COLO668 (cell line): ENCODE results near the gene PIP5K1C.
"Not testable (repeated sequence)": the region's sequence is repeated elsewhere in the genome, so short reads cannot be mapped to it uniquely, and the experiment has no call there.

ENCODE experiments used
- DNase-seq: peaks from one replicate; lab custom pipeline; 2025; ENCODE audit not compliant: unreplicated experiment; lab: John Stamatoyannopoulos, UW

PIP5K1C gene

DNA sequence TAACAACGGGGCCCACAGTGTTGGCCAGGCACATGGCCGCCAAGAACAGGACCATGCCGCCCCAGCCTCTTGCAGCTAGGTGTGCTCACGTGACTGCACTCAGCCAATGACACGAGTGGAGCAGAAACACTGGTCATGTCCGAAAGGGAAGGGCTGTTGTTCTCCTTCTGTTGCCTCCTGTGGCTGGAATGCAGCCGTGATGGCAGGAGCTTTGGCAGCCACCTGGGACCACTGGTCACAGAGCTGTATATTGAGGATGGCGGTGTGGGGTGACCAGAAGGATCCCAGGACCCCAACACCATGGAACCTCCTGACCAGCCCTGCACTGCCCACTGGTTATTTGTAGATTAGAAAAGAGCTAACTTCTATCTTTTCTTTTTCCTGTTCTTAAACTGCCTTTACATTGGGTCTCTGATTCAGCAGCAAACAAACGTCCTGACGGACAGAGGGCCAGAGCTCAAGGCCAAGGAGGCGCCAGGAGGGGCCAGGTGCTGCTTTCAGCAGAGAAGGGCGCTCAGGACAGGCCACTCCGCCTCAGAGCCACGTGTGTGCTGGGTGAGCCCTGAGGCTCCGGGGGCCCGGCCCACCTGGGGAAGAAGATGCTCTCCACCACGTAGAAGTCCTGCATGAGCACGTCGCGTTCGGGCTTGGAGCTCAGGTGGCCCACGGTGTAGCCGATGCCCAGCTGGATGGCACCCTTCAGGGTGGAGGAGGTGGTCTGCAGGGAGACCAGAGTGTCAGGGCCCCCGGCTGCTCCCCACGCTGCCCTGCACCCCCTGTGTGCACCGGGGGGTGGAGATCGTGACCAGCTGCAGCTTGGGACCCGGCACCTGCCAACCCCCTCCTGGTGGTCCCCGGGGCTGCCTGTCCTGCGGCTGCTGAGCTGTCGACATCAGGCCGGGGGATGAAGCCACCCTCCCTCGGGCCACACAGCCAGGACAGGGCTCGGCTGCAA is 38.7 kb downstream of the PIP5K1C start:
- no peak for DNase-seq

DNA sequence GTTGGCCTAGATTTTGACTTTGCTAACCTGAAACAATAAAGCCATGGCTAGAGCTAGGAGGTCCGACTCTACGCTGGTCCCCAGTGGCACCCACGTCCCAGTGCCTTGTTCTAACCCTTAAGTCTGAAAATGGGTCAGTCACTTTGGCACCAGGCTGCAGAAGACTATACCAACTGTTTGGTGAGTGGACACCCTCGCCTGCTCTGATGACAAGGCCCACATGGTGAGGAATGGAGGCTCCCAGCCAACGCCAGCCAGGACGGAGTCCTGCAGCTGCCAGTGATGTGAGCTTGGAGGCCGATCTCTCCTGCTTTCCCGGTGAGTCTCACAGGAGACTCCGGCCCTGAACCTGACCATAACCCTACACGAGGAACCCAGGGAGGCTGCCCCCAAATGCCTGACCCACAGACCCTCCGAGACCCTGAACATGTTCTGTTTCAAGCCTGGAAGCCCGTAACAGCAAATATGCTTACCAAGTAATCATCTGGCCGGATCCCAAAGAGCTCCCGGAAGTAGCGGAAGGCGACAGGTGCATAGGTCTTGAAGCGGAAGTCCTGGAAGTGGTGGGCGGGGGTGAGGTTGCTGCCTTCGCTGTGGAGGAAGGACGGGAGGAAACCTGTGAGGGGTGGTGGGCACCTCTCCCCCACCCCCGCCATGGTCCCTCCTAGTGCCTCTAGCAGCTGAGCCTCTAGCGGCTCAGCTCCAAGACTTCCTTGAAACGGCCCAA is 39.6 kb downstream of the PIP5K1C start:
- DNase-seq = peak; percentile 5

DNA sequence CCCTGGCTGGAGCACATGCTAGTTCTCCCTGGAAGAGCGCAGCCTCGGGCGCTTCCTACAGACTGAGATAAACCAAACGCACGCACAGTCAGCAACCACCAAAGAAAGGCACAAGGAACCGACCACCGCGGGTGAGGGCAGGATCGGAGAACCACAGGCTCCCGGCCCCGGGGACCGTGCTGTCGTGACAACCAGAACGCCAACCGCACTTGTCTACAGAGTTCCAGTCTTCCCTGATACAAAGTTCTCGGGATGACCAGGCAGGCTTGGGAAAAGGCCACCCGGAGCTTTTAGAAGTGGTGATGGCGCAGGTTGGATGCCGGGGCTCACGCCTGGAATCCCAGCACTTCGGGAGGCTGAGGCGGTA is 40.5 kb downstream of the PIP5K1C start:
- no peak for DNase-seq

DNA sequence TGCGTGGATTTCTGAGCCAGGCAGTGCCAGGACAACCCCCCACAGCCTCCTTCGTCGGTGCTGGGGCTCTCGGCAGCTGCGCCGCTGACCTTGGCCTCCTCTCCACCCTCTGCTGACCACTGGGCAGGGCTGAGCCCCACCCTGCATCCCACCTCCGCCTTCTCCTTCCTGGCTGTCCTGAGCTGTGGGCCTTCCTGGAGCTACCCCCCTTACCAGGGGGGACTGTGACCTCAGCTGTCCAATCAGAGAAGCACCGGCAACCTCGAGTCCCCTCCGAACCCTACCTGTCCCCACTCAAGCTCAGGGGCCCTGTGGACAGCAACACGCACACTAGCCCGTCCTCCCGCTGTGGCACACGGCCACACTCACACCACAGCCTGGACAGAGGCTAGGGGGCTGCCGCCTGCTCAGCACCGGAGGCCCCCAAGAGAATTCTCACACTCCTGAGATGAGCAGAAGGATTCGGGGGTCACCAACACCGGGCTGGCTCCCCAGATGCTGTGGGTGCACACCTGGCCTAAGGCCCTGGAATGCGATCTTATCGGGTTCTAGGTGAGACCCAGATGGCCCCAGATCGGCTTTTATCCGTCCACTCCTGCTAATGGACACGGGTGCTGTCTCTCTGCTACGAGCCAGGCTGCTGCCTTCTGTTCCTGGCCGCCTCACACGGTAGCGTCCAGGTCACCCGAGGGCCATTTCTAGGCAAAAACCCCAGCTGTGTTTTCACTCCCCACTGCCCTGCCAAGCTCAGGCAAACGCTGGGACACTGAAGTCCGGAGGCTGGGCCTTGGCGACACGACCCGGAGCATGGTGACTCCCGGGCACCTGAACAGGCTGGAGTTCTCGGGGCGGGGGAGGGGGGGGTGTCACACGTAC is 41.2 kb downstream of the PIP5K1C start:
- no peak for DNase-seq

DNA sequence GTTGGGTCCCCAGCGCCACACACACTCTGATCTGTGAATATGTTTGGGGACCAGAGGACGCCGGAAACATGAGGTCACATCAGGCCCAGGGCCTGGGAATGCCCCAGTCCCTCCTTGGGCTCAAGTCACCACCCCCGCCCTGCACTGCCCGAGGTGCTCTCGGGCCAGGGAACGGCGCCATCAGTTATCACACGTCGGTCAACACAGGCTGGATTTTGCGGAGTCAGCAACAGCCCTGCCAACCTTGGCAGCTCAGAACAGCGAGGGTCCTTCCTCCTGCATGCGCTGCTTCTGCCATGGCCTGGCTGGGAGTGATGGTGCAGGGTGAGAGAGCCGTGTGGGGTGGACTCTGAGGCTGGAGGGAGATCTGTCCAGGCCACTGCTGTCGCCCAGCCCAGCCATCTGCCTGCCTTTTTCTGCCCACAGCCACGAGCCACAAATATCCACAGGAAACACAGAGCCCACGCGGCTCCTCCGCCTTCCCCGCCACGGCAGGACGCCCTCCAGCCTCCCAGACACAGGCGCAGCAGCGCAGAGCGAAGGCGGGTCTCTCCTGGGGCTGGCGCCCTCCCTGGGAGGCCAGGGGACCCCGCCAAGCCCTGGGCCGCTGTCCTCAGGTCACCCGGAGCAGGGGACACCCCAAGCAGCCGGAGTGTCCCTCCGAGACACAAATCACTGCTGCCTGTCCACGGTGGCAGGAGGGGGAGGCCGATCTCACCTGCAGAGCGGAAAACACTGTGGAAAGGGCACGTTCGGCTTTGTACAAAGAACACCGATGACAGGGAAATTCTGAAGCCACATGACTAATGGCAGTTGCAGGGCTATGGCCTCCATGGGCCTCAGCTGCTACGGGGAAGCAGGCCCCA is 42.0 kb downstream of the PIP5K1C start:
- no peak for DNase-seq

DNA sequence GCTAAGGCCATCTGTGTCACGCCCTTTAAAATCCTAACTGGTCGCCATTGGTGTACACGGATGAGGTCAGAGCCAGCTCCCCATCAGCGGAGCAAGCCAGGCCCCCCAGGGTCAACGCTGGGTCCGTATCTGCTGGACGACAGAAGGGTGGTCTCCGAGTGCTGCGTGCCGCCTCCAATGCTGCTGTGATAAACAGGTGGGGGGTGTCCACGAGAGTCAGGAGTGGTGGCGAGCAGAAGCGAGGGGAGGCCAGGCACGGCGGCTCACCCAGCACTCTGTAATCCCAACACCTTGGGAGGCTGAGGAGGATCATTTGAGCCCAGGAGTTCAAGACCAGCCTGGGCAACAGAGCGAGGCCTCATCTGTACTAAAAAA is 42.9 kb downstream of the PIP5K1C start:
- DNase-seq = no peak

DNA sequence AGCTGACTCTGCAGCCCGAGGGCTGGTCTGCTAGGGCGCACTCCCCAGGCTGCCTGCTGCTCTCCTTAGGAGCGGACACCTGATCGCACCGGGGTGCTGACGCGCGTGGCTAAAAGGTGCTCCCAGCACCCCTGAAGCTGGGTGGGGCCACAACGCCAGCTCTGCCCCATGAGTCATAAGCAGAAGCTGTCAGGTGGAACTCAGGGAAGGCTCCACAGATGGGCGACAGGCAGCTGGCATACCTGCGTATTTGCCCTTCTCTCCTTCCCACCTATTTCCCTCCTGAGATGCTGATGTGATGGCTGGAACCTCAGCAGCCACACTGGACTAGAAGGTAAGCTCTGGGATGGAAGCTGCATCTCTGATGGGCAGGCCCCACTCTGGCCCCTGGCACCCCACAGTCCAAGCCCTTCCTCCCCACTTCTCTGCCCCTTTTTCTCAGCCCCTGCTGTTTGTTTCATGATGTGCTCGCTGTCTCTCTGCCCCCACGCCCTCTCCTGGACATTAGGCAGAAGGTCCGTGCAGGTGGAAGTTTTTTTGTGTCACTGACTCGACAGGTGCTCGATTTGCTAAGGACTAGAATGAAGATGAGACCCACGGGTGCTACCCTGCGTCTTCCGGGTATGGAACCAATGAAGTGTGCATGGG is 43.4 kb downstream of the PIP5K1C start:
- DNase-seq = peak; percentile 88

DNA sequence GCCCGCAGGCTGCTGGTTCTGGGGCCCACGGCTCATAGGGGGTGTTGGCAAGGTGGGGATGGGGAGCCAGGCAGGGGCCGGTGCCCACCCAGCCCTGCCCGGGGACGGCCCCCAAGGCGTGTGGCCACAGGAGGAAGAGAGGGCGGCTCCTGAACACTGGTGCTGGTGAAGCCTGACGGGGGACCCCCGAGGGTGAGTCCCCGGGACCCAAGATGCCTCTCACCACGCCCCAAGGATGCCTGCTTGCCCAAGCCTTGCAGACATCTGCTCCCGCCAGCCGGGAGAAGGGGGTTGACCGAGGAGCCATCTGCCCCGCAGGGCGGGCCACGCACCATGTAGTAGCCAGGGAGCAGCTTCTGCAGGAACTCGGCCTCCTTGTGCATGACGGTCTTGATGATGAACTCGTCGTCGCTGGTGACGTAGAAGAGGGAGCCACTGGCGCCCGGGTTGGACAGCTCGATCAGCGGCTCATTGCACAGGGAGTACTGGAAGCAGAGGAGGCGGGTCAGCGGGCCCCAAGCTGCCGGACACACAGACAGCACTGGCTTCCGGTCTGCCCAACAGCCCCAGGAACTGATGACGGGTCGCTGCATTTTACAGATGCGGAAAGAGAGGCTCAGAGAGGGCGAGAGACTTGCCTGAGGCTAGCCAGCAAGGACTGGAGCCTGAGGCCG is 44.1 kb downstream of the PIP5K1C start:
- DNase-seq = peak; percentile 87

DNA sequence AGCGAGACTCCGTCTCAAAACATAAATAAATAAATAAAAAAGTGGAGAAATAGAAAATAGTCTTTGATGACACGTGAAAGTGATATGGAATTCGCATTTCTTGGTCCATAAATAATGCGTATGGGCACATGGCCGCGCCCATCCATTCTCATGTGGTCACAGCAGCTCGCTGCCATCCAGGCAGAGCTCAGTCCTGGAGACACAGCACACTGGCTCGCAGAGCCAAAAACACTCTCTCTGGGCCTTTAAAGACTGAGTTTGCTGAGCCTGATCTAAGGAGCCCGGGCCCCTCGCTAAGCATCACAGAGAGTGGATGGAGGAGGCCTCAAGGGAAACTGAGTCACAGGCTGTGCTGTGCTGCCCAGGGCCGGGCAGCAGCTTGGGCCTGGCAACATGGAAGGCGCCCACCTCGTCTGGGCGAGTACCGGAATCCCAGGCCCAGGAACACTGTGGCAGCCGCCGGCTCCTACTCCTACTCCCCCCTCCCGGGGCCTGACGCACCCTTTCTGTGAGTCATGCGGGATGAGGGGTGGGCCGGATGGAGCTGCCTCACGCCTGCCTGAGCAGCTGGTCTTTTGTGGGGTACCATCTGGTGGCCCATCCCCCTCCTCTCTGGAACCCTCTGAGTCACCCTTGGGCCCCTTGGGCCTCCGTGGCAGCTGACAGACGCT is 44.7 kb downstream of the PIP5K1C start:
- peak; percentile 93 for DNase-seq

DNA sequence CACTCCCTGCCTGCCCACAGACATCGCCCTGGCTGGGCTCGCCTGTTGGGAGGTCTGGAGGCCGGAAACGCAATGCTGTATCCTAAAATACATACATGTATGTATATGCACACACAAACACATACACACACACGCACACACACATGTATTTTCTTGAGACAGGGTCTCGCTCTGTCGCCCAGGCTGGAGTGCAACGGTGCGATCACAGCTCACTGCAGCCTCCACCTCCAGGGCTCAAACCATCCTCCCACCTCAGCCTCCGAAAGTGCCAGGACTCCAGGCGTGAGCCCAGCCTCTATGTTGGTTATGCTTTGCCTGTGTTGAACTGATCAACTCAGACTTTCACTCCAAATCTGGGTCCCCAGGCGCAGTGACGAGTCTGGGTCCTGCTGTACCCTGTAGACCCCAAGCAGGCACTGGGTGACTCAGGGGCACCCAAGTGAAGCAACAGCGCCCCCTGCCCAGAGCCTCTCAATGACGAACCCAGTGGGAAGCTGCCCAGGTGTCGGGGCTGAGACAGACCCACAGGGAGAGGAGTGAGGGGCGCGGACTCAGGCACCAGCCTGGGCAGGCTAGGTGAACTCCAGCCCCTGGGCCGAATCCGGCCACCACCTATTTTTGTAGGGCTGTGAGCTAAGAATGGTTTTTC is 46.3 kb downstream of the PIP5K1C start:
- DNase-seq = peak; percentile 15

DNA sequence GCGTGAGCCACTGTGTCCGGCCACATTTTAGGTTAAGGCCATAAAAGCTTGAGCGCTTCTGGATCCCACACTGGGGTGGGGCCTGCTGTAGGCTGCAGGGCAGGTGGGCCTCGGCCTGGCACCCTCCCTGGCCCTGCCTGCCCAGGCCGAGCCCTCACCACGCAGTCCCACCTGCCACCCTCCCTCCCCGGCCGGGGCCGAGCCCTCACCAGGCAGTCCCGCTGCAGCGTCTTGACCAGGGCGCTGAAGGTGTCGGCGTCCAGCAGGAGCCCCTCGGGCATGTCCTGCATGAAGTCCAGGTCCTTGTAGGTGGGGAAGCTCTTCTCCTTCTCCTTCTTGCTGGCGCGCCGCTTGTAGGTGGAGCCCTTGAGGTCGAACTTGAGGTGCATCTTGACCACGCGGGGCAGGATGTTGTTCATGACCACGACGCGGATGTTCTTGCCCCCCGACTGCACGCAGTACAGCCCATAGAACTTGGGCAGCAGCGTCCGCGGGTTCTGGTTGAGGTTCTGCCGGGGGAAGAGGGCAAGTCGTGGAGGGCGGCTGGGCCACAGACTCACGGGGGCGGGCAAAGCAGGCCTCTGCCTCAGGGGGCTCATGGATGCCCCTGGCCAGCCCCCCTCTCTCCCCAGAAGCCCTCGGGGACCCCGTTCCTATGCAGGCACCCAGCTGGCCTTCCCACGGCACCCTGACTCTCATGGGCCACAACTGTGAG is 47.0 kb downstream of the PIP5K1C start:
- no peak for DNase-seq

DNA sequence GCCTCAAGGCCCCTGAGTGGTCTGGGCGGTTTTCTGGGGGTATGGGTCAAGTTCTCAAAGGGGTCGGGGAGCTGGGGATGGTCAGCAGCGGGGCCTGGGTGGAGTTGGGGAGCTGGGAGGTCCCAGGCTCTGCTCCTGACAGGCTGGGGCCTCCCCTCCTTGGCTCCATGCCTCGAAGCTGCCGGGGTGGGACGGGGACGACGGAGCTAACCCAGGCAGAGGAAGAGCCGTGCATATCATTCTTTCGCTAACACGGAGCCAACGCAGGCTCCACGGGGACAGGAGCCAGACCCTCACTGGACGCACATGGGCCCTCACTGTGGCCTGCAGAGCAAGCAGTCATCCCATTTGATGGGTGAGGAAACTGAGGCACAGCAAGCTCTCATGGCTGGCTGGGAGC is 47.8 kb downstream of the PIP5K1C start:
- DNase-seq = no peak

DNA sequence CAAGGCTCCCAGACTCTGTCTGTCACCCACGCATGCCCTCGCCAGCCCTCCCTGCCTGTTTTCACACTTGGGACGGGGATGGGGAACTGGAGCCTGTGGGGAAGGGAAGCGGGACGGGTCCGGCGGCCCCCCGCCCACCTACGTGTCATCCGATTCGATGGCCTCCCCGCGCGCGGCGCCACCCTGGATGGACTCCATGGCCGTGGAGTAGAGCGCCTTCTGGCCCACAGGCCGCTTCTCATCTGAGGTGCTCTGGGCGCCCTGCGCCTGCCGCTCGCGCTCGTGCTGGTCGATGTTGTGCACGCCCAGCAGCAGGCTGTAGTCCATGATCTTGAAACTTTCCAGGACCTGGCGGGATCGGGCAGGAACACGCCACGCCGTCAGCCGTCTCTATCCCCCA is 48.6 kb downstream of the PIP5K1C start:
- DNase-seq = no peak

DNA sequence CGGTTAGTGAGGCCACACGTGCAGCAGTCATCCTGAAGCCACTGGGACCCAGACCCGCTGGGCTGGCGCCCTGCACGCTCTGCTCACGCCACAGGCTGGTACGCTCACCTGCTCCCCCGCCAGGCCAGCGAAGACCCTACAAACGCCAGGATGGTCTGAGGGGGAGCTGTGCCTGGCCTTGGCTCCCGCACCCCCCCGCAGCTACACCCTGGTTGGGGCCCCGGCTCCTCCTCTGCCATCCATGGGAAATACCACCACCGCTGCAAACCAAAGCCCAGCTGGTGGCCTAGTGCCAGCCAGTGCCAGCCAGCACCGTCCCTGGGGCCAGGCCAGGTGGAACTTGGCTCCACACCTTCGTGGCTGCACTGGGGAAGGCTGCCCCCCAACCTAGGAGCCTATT is 50.4 kb downstream of the PIP5K1C start:
- no peak for DNase-seq

DNA sequence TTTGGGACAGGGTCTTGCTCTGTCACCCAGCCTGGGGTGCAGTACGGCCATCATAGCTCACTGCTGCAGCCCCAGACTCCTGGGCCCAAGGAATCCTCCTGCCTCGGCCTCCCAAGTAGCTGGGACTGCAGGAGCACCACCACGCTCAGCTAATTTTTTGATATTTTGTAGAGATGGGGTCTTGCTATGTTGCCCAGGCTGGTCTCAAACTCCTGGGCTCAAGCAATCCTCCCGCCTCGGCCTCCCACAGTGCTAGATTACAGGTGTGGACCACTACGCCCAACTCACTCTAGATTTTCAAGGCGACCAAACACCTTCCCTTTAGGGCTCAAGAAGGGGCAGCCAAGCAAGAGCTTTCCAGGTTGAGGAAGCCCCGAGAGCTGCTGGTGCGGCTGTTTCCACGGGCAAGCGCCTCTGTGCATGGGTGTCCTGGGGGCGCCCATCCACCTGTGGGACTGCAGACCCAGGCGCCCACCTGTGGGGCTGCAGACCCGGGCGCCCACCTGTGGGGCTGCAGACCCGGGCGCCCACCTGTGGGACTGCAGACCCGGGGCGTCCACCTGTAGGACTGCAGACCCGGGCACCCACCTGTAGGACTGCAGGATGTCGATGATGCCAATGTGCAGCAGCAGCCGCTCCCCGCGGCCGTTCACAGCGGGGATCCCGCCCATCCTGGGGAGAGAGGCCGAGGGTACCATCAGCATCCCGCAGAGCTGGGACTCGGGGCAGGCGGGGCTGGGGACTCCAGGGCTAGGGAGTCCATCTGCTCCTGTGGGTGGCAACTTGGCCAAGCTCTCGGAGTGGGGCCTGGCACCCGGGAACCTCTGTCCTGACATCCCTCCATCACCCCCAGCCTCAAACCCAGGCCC is 52.0 kb downstream of the PIP5K1C start:
- DNase-seq = no peak

DNA sequence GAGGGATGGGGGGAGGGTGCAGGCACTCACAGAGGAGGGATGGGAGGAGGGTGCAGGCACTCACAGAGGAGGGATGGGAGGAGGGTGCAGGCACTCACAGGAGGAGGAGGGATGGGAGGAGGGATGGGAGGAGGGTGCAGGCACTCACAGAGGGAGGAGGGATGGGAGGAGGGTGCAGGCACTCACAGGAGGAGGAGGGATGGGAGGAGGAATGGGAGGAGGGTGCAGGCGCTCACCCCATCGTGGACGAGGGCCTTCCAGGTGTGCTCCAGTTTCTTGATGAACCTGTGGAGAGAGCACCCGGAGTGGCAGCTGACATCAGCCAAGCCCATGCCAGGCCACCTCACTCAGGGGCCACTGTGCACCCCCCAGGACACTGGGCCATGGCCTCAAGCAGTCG is 53.2 kb downstream of the PIP5K1C start:
- DNase-seq = not testable (repeated sequence)
